Measurements from ENCODE around the gene TACC2. TPM values are rescaled to one million over a fixed set of nuclear protein-coding genes. Genes with fewer than 3 reads are reported as not detected.
"Not testable (repeated sequence)": the region's sequence is repeated elsewhere in the genome, so short reads cannot be mapped to it uniquely, and the experiment has no call there.

Gene TACC2
- polyA plus RNA-seq, 4 donors = 28.6 to 99.5 (median 77.2) TPM

DNA sequence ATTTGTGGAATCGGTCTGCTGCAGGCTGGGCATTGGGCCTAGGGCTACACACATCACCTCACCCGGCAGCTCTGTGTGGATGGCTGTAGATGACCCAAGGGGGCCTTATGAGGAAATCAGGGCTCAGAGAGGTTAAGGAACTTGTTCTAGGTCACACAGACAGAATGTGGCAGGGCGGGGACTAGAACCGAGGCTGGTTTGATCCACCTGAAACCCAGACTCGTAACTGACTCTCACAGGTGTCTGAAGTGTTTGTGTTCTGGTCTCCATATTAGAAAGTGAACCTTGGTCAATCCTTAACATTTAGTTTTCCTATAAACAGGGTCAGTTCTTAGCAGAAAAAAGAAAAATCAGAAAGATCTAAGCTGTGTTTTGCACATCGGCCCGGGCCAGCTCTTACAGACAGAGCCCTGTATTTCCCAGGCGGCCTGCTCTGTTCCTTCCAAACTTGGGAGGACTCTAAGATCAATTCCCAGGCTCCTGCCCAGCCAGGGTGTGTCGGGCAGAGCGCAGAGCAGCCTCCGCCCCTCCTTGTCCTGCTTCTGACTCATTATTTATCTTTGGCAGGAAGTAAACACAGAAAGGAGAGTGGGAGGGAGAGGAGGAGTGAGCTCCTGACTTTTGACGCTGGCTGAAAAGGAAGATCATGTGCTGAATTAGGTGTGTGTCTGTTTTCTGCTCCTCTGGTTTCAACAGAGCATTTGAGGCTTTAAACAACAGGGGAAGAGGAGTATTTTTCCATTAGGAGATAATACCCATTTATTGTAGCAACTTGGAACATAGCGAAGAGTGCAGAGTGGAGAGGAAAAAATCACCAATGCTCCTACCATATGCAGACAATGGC, 74.1 kb downstream of the TACC2 start:
- Histone ChIP-seq H3K27ac (ENCODE audit: low read depth in 1 of 3, low read length in 2 of 3) (peak overlapping the region; percentile 85 to 96 (median 96)), H3K27me3 (ENCODE audit: control insufficient read depth in 3 of 3, insufficient read depth in 3 of 3, low read length in 3 of 3) (no peaks in the 10 kb centered on the region), H3K9me3 (ENCODE audit: control insufficient read depth in 2 of 2, insufficient read depth in 1 of 2, low read depth in 1 of 2, low read length in 1 of 2) (no peaks in the 10 kb centered on the region), H3K36me3 (ENCODE audit: control insufficient read depth in 3 of 3, insufficient read depth in 2 of 3, low read depth in 1 of 3, low read length in 3 of 3) (peaks cover 0 to 7% (median 0%) of the 10 kb centered on the region in 3 donors), H3K4me1 (ENCODE audit: control insufficient read depth in 3 of 3, insufficient read depth in 2 of 3, low read depth in 1 of 3, low read length in 2 of 3) (peaks cover 3 to 15% (median 4%) of the 10 kb centered on the region in 3 donors), H3K4me3 (ENCODE audit: low read depth in 1 of 3, low read length in 3 of 3) (no peak overlapping the region)
- DNase-seq = peak; percentile 94 to 96
- WGBS, 3 donors = 18 to 35% (median 28%) methylated on average over 13 of the region's 13 CpGs
- peak; percentile 91 for FAIRE-seq

GRCh38 chr10:122066337-122066939, 77.5 kb downstream of the TACC2 start:
- H3K4me3 ChIP-seq (ENCODE audit: low read depth in 1 of 3, low read length in 3 of 3); H3K9me3 ChIP-seq (ENCODE audit: control insufficient read depth in 2 of 2, insufficient read depth in 1 of 2, low read depth in 1 of 2, low read length in 1 of 2); H3K27ac ChIP-seq (ENCODE audit: low read depth in 1 of 3, low read length in 2 of 3); FAIRE-seq; H3K36me3 ChIP-seq (ENCODE audit: control insufficient read depth in 3 of 3, insufficient read depth in 2 of 3, low read depth in 1 of 3, low read length in 3 of 3); DNase-seq; H3K27me3 ChIP-seq (ENCODE audit: control insufficient read depth in 3 of 3, insufficient read depth in 3 of 3, low read length in 3 of 3): not testable (repeated sequence)
- WGBS, 3 donors = 91 to 94% (median 94%) methylated on average over 9 of the region's 9 CpGs
- peaks cover 3 to 13% (median 8%) of the 10 kb centered on the region in 3 donors for H3K4me1 ChIP-seq (ENCODE audit: control insufficient read depth in 3 of 3, insufficient read depth in 2 of 3, low read depth in 1 of 3, low read length in 2 of 3)

GRCh38 chr10:122068844-122069243, 79.9 kb downstream of the TACC2 start:
- Histone ChIP-seq H3K4me1 (ENCODE audit: control insufficient read depth in 3 of 3, insufficient read depth in 2 of 3, low read depth in 1 of 3, low read length in 2 of 3) (peaks cover 0 to 4% (median 0%) of the 10 kb centered on the region in 3 donors), H3K9me3 (ENCODE audit: control insufficient read depth in 2 of 2, insufficient read depth in 1 of 2, low read depth in 1 of 2, low read length in 1 of 2) (no peaks in the 10 kb centered on the region), H3K36me3 (ENCODE audit: control insufficient read depth in 3 of 3, insufficient read depth in 2 of 3, low read depth in 1 of 3, low read length in 3 of 3) (peaks cover 0 to 2% (median 0%) of the 10 kb centered on the region in 3 donors), H3K27me3 (ENCODE audit: control insufficient read depth in 3 of 3, insufficient read depth in 3 of 3, low read length in 3 of 3) (no peaks in the 10 kb centered on the region), H3K27ac (ENCODE audit: low read depth in 1 of 3, low read length in 2 of 3) (no peak overlapping the region), H3K4me3 (ENCODE audit: low read depth in 1 of 3, low read length in 3 of 3) (no peak overlapping the region)
- FAIRE-seq = no peak
- WGBS, 3 donors = 93 to 99% (median 96%) methylated on average over 11 to 12 of the region's 12 CpGs
- DNase-seq = no peak

- DNase-seq (no peak), FAIRE-seq (no peak)
- no peak overlapping the region for H3K27ac ChIP-seq (ENCODE audit: low read depth in 1 of 3, low read length in 2 of 3)
- no peaks in the 10 kb centered on the region for H3K27me3 ChIP-seq (ENCODE audit: control insufficient read depth in 3 of 3, insufficient read depth in 3 of 3, low read length in 3 of 3)
- peaks cover 0 to 4% (median 0%) of the 10 kb centered on the region in 3 donors for H3K36me3 ChIP-seq (ENCODE audit: control insufficient read depth in 3 of 3, insufficient read depth in 2 of 3, low read depth in 1 of 3, low read length in 3 of 3)
- WGBS, 3 donors = 96 to 98% (median 96%) methylated on average over 9 of the region's 9 CpGs
- H3K4me1 ChIP-seq (ENCODE audit: control insufficient read depth in 3 of 3, insufficient read depth in 2 of 3, low read depth in 1 of 3, low read length in 2 of 3) = peaks cover 0 to 4% (median 0%) of the 10 kb centered on the region in 3 donors
- H3K9me3 ChIP-seq (ENCODE audit: control insufficient read depth in 2 of 2, insufficient read depth in 1 of 2, low read depth in 1 of 2, low read length in 1 of 2) = no peaks in the 10 kb centered on the region
- H3K4me3 ChIP-seq (ENCODE audit: low read depth in 1 of 3, low read length in 3 of 3) = no peak overlapping the region
Measured at GRCh38 chr10:122072491-122072890, 83.5 kb downstream of the TACC2 start.

DNA sequence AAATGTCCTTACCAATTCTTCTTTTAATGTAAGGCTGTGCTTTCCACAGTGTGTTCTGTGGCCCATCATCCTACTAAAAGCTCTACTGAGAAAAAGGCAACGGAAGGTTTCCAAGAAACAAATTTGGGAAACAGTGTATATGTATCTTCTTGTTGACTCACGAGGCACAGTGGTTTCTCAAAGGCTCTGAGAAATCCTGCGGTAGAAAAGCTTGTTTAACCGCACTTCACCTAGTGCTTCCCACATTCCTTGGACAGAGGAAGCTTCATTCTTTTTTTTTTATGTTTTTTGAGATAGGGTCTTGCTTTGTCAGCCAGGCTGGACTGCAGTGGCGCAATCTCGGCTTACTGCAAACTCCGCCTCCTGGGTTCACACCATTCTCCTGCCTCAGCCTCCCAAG, 84.5 kb downstream of the TACC2 start:
- Histone ChIP-seq H3K36me3 (ENCODE audit: control insufficient read depth in 3 of 3, insufficient read depth in 2 of 3, low read depth in 1 of 3, low read length in 3 of 3) (peaks cover 0 to 4% (median 0%) of the 10 kb centered on the region in 3 donors), H3K27me3 (ENCODE audit: control insufficient read depth in 3 of 3, insufficient read depth in 3 of 3, low read length in 3 of 3) (no peaks in the 10 kb centered on the region), H3K4me3 (ENCODE audit: low read depth in 1 of 3, low read length in 3 of 3) (no peak overlapping the region), H3K27ac (ENCODE audit: low read depth in 1 of 3, low read length in 2 of 3) (no peak overlapping the region), H3K9me3 (ENCODE audit: control insufficient read depth in 2 of 2, insufficient read depth in 1 of 2, low read depth in 1 of 2, low read length in 1 of 2) (no peaks in the 10 kb centered on the region), H3K4me1 (ENCODE audit: control insufficient read depth in 3 of 3, insufficient read depth in 2 of 3, low read depth in 1 of 3, low read length in 2 of 3) (peaks cover 0 to 4% (median 0%) of the 10 kb centered on the region in 3 donors)
- no peak for FAIRE-seq
- WGBS, 3 donors = 85 to 95% (median 95%) methylated on average over 7 of the region's 7 CpGs
- DNase-seq = no peak

- 88 to 93% (median 90%) methylated on average over 9 of the region's 9 CpGs for WGBS, 3 donors
- peaks cover 0 to 7% (median 0%) of the 10 kb centered on the region in 3 donors for H3K36me3 ChIP-seq (ENCODE audit: control insufficient read depth in 3 of 3, insufficient read depth in 2 of 3, low read depth in 1 of 3, low read length in 3 of 3)
- no peaks in the 10 kb centered on the region for H3K9me3 ChIP-seq (ENCODE audit: control insufficient read depth in 2 of 2, insufficient read depth in 1 of 2, low read depth in 1 of 2, low read length in 1 of 2)
- H3K4me1 ChIP-seq (ENCODE audit: control insufficient read depth in 3 of 3, insufficient read depth in 2 of 3, low read depth in 1 of 3, low read length in 2 of 3) = no peaks in the 10 kb centered on the region
- DNase-seq (no peak), FAIRE-seq (no peak)
- no peak overlapping the region for H3K27ac ChIP-seq (ENCODE audit: low read depth in 1 of 3, low read length in 2 of 3)
- H3K27me3 ChIP-seq (ENCODE audit: control insufficient read depth in 3 of 3, insufficient read depth in 3 of 3, low read length in 3 of 3) = no peaks in the 10 kb centered on the region
- no peak overlapping the region for H3K4me3 ChIP-seq (ENCODE audit: low read depth in 1 of 3, low read length in 3 of 3)
Measured at GRCh38 chr10:122075171-122075570, 86.2 kb downstream of the TACC2 start.

DNA sequence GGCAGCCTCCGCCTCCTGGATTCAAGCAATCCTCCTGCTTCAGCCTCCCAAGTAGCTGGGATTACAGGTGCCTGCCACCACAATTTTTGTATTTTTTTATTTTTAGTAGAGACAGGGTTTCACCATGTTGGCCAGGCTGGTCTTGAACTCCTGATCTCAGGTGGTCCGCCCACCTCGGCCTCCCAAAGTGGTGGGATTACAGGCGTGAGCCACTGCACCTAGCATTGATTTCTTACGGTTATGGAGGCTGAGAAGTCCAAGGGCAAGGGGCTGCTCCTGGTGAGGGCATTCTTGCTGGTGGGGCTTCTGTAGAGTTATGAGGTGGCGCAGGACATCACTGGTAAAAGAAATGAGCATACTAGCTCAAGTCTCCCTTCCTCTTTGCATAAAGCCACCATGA, 86.9 kb downstream of the TACC2 start:
- H3K27ac ChIP-seq (ENCODE audit: low read depth in 1 of 3, low read length in 2 of 3); H3K36me3 ChIP-seq (ENCODE audit: control insufficient read depth in 3 of 3, insufficient read depth in 2 of 3, low read depth in 1 of 3, low read length in 3 of 3); H3K4me1 ChIP-seq (ENCODE audit: control insufficient read depth in 3 of 3, insufficient read depth in 2 of 3, low read depth in 1 of 3, low read length in 2 of 3); H3K9me3 ChIP-seq (ENCODE audit: control insufficient read depth in 2 of 2, insufficient read depth in 1 of 2, low read depth in 1 of 2, low read length in 1 of 2); H3K27me3 ChIP-seq (ENCODE audit: control insufficient read depth in 3 of 3, insufficient read depth in 3 of 3, low read length in 3 of 3); H3K4me3 ChIP-seq (ENCODE audit: low read depth in 1 of 3, low read length in 3 of 3); FAIRE-seq; DNase-seq: not testable (repeated sequence)
- 92 to 98% (median 98%) methylated on average over 6 of the region's 6 CpGs for WGBS, 3 donors

DNA sequence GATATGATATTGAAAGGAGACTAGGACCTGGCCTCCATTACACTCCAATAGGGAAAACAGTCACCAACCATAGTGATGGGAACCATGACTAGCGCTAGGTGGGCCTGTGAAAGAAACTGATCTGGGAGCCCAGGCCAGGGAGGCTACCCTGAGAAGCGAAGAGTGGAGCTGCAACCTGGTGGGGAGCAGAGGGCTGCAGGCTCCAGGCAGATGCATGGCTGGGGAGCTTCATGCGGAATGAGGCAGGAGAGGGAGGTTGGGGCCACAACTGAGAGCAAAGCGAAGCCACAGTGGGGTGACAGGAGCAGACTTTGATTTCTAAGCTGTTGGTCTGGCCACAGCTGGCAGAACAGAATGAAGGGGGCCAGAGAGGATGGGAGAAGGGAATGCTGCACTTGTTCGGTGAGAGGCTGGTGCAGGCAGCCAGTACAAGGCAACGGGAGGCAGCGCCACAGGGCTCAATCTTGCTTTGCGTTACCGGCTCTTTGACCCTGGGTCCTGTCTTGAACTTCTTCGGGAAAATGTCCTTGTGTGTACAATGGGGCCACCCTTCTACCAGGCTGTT, 88.4 kb downstream of the TACC2 start:
- WGBS, 3 donors = 93 to 98% (median 97%) methylated on average over 10 of the region's 10 CpGs
- no peak for FAIRE-seq
- no peaks in the 10 kb centered on the region for H3K9me3 ChIP-seq (ENCODE audit: control insufficient read depth in 2 of 2, insufficient read depth in 1 of 2, low read depth in 1 of 2, low read length in 1 of 2)

More for the DNA sequence above, 88.4 kb downstream of the TACC2 start:
- no peak for DNase-seq
- H3K27ac ChIP-seq (ENCODE audit: low read depth in 1 of 3, low read length in 2 of 3) = no peak overlapping the region
- H3K4me3 ChIP-seq (ENCODE audit: low read depth in 1 of 3, low read length in 3 of 3) = no peak overlapping the region
- H3K36me3 ChIP-seq (ENCODE audit: control insufficient read depth in 3 of 3, insufficient read depth in 2 of 3, low read depth in 1 of 3, low read length in 3 of 3) = peaks cover 0 to 11% (median 0%) of the 10 kb centered on the region in 3 donors
- H3K4me1 ChIP-seq (ENCODE audit: control insufficient read depth in 3 of 3, insufficient read depth in 2 of 3, low read depth in 1 of 3, low read length in 2 of 3) = no peaks in the 10 kb centered on the region
- H3K27me3 ChIP-seq (ENCODE audit: control insufficient read depth in 3 of 3, insufficient read depth in 3 of 3, low read length in 3 of 3) = no peaks in the 10 kb centered on the region

Measured in small intestine (tissue), 7 donors.